Prostate gland (tissue), 2 donors: Measurements from ENCODE around the gene CDYL. TPM values are rescaled to one million over a fixed set of nuclear protein-coding genes. Genes with fewer than 3 reads are reported as not detected.

Experiments
- DNase-seq: peaks from one replicate; pipeline ENCODE4 v3.0.0-alpha.2; 2019; ENCODE audit warnings: low spot score
- H3K27ac ChIP-seq, 2 donors: fragments of 200-600 bp; sonication (generic); 2 replicates each; pipeline ENCODE4 v1.5.1; 2017 to 2019
- H3K27me3 ChIP-seq: fragments of 200-600 bp; sonication (generic); replicated peaks from 2 replicates; pipeline ENCODE4 v1.5.1; 2019; ENCODE audit not compliant: insufficient read depth
- H3K36me3 ChIP-seq, 2 donors: fragments of 200-600 bp; sonication (generic); 1 replicate in 1 of 2; 2 replicates in 1 of 2; pipeline versions ENCODE4 v1.5.1 to v1.8.1; 2017 to 2019
- H3K4me1 ChIP-seq: fragments of 200-600 bp; sonication (generic); replicated peaks from 2 replicates; pipeline ENCODE4 v1.5.1; 2019
- H3K4me3 ChIP-seq, 2 donors: fragments of 200-600 bp; sonication (generic); 2 replicates each; pipeline ENCODE4 v1.5.1; 2017 to 2019
- H3K9me3 ChIP-seq: fragments of 200-600 bp; sonication (generic); 2 replicates; pipeline ENCODE4 v1.5.1; 2017
- CTCF ChIP-seq, 4 experiments: fragments of 200-600 bp in 2 of 4; fragments of 450-650 bp in 2 of 4; sonication (generic) in 2 of 4; IDR thresholded peaks; 1 replicate in 3 of 4; 2 replicates in 1 of 4; pipeline ENCODE4 v1.5.1; 2016 to 2019; ENCODE audit warnings: antibody characterized with exemption in 4 of 4, mild to moderate bottlenecking in 2 of 4, moderate library complexity in 2 of 4
- POLR2A ChIP-seq: fragments of 450-650 bp; IDR thresholded peaks from one replicate; pipeline ENCODE4 v1.6.1; 2016; ENCODE audit warnings: antibody characterized with exemption, mild to moderate bottlenecking
- POLR2AphosphoS5 ChIP-seq: sonication (generic); formaldehyde crosslinking; IDR thresholded peaks from one replicate; pipeline ENCODE4 v1.6.1; 2017; ENCODE audit warnings: antibody characterized with exemption
- WGBS: methylation state at CpG from one replicate; pipeline ENCODE4 v1.1.5; 2018; 5-methylcytosine and 5-hydroxymethylcytosine counted together
- intact Hi-C: fragments of 100-400 bp; cut with DNase I; formaldehyde crosslinking; loops from one replicate; pipeline ENCODE4 v1.14.2; 2022
- total RNA-seq, 2 donors: library from RNA; depleted of rRNA; stranded (reverse); fragments of >200 nt; gene quantifications; one replicate each; pipeline ENCODE4 v1.1.0, GENCODE V29; 2016

The CDYL gene
- total RNA-seq, 2 donors from 2014 or later = 28.1 to 54.5 TPM

GRCh38 chr6:4906293-4907276, 130.4 kb downstream of the CDYL start:
- 46% methylated on average over 11 of the region's 11 CpGs for WGBS
- no peak for DNase-seq
- Histone ChIP-seq H3K9me3 (no peaks in the 10 kb centered on the region), H3K4me1 (peaks cover 7% of the 10 kb centered on the region), H3K27ac (no peak overlapping the region), H3K4me3 (no peak overlapping the region), H3K27me3 (no peaks in the 10 kb centered on the region), H3K36me3 (no peaks in the 10 kb centered on the region)
- TF ChIP-seq CTCF (IDR thresholded peaks at IDR 0.05) (no peak), POLR2AphosphoS5 (no peak), POLR2A (no peak)
- intact Hi-C loops = no loop called here

GRCh38 chr6:4907602-4908001, 131.4 kb downstream of the CDYL start:
- no peak for TF ChIP-seq POLR2AphosphoS5
- TF ChIP-seq CTCF (IDR thresholded peaks at IDR 0.05) = no peak
- no peak for TF ChIP-seq POLR2A
- peaks cover 7% of the 10 kb centered on the region for H3K4me1 ChIP-seq
- H3K27me3 ChIP-seq = no peaks in the 10 kb centered on the region
- intact Hi-C loops = no loop called here
- H3K27ac ChIP-seq = no peak overlapping the region
- DNase-seq = no peak
- H3K4me3 ChIP-seq = no peak overlapping the region
- no peaks in the 10 kb centered on the region for H3K9me3 ChIP-seq
- 88% methylated on average over 6 of the region's 6 CpGs for WGBS
- H3K36me3 ChIP-seq = no peaks in the 10 kb centered on the region

GRCh38 chr6:4908062-4908461, 131.9 kb downstream of the CDYL start:
- no peak for TF ChIP-seq POLR2AphosphoS5
- TF ChIP-seq CTCF (IDR thresholded peaks at IDR 0.05) = no peak
- no peak for TF ChIP-seq POLR2A
- intact Hi-C loops = no loop called here
- no peak for DNase-seq
- H3K27ac ChIP-seq = no peak overlapping the region
- no peaks in the 10 kb centered on the region for H3K27me3 ChIP-seq
- WGBS = 97% methylated on average over 4 of the region's 4 CpGs
- no peaks in the 10 kb centered on the region for H3K9me3 ChIP-seq
- H3K4me3 ChIP-seq = no peak overlapping the region
- H3K36me3 ChIP-seq = no peaks in the 10 kb centered on the region
- H3K4me1 ChIP-seq = peaks cover 7% of the 10 kb centered on the region

GRCh38 chr6:4909063-4909706, 133.0 kb downstream of the CDYL start:
- intact Hi-C loops = no loop called here
- no peaks in the 10 kb centered on the region for H3K9me3 ChIP-seq
- no peak for DNase-seq
- no peak overlapping the region for H3K4me3 ChIP-seq
- no peaks in the 10 kb centered on the region for H3K36me3 ChIP-seq
- WGBS = 84% methylated on average over 10 of the region's 10 CpGs
- no peak for TF ChIP-seq CTCF (IDR thresholded peaks at IDR 0.05)
- TF ChIP-seq POLR2A = no peak
- no peak for TF ChIP-seq POLR2AphosphoS5
- no peak overlapping the region for H3K27ac ChIP-seq
- no peaks in the 10 kb centered on the region for H3K27me3 ChIP-seq
- H3K4me1 ChIP-seq = peaks cover 7% of the 10 kb centered on the region
